ENCODE data around the gene SPCS1. TPM values are rescaled to one million over a fixed set of nuclear protein-coding genes. Genes with fewer than 3 reads are reported as not detected.

SPCS1 gene
- polyA plus RNA-seq, 1 of the 3 experiments (the other 2 are of a cell fraction) = 191 TPM

DNA sequence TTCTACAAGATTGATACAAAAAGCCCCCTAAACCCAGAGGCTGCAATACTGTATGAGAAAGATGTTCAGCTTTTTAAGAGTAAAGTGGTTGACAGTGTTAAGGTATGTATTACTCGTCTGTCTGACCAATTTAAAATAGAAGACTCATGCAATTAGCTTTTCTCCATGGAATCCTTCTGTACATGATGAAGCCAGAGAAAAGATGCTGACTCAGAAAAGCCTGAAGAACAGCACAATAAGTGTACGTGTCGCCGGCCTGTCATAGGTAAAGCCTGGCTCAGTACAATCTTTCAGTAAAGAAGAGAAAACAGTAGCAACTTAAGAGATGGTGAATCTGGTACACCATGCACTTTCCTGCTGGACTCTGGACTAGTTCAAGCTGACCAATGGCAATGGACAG lies 48.5 kb downstream of the SPCS1 start:
- Histone ChIP-seq H3K27me3 (ENCODE audit: insufficient read depth) (no peaks in the 10 kb centered on the region), H3K27ac (ENCODE audit: low read depth in 2 of 2, low read length in 1 of 2) (no peak overlapping the region), H3K9ac (no peak overlapping the region), H2AFZ (ENCODE audit: low read depth) (no peak overlapping the region), H3K9me3 (no peaks in the 10 kb centered on the region), H3K36me3 (replicated peaks in 1 of 2; ENCODE audit: control insufficient read depth in 1 of 2, insufficient read depth in 2 of 2, low read length in 1 of 2) (peaks cover 22 to 57% of the 10 kb centered on the region in 2 experiments), H3K9me2 (no peaks in the 10 kb centered on the region), H3K4me3 (ENCODE audit: low read depth in 2 of 2, low read length in 1 of 2) (no peak overlapping the region), H3K4me1 (ENCODE audit: control insufficient read depth in 1 of 2, insufficient read depth in 2 of 2, low read depth in 1 of 2, low read length in 1 of 2) (no peaks in the 10 kb centered on the region), H3K79me2 (ENCODE audit: insufficient read depth) (0 out of 2 replicates have a peak, but pooled peaks cover 2% of the 10 kb centered on the region), H3F3A (replicated peaks; ENCODE audit: insufficient read depth) (no peaks in the 10 kb centered on the region), H4K20me1 (ENCODE audit: insufficient read depth) (no peaks in the 10 kb centered on the region), H3K4me2 (no peak overlapping the region)
- ChIA-PET CTCF (interaction anchor here (2.4 kb wide), 1 partner anchor 12 kb away, joined by 6 read pairs; no protein-coding TSS in a partner anchor), POLR2A (no interaction called here)
- WGBS (ENCODE audit: low lambda C conversion rate) = 96% methylated on average over 4 of the region's 4 CpGs
- DNase-seq = no peak
- TF ChIP-seq, protein P1, sequence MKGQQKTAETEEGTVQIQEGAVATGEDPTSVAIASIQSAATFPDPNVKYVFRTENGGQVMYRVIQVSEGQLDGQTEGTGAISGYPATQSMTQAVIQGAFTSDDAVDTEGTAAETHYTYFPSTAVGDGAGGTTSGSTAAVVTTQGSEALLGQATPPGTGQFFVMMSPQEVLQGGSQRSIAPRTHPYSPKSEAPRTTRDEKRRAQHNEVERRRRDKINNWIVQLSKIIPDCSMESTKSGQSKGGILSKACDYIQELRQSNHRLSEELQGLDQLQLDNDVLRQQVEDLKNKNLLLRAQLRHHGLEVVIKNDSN (IDR thresholded peaks at IDR 0.05; ENCODE audit: borderline replicate concordance, low read depth) = no peak
- TF ChIP-seq JUND (IDR thresholded peaks at IDR 0.05) = no peak
- no peak for TF ChIP-seq NFIC (IDR thresholded peaks at IDR 0.05; ENCODE audit: borderline replicate concordance)
- TF ChIP-seq RFX5 (IDR thresholded peaks at IDR 0.05; ENCODE audit: low read length) = no peak
- no peak for TF ChIP-seq TEAD4 (IDR thresholded peaks at IDR 0.05; ENCODE audit: borderline replicate concordance, insufficient read depth)
- TF ChIP-seq MXI1 (IDR thresholded peaks at IDR 0.05; ENCODE audit: low read depth, low read length) = no peak
- TF ChIP-seq EP300 (IDR thresholded peaks at IDR 0.05; ENCODE audit: borderline replicate concordance in 1 of 2, low read depth in 1 of 2, low read length in 1 of 2) = no peak
- TF ChIP-seq, protein P2, sequence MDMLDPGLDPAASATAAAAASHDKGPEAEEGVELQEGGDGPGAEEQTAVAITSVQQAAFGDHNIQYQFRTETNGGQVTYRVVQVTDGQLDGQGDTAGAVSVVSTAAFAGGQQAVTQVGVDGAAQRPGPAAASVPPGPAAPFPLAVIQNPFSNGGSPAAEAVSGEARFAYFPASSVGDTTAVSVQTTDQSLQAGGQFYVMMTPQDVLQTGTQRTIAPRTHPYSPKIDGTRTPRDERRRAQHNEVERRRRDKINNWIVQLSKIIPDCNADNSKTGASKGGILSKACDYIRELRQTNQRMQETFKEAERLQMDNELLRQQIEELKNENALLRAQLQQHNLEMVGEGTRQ (IDR thresholded peaks at IDR 0.05; ENCODE audit: borderline replicate concordance, low read depth, low read length) = no peak
- TF ChIP-seq TAF1 (IDR thresholded peaks at IDR 0.05; ENCODE audit: borderline replicate concordance, low read depth, low read length) = no peak
- TF ChIP-seq, protein P3, sequence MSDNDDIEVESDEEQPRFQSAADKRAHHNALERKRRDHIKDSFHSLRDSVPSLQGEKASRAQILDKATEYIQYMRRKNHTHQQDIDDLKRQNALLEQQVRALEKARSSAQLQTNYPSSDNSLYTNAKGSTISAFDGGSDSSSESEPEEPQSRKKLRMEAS (IDR thresholded peaks at IDR 0.05; ENCODE audit: low read depth) = no peak
- TF ChIP-seq, protein P4, sequence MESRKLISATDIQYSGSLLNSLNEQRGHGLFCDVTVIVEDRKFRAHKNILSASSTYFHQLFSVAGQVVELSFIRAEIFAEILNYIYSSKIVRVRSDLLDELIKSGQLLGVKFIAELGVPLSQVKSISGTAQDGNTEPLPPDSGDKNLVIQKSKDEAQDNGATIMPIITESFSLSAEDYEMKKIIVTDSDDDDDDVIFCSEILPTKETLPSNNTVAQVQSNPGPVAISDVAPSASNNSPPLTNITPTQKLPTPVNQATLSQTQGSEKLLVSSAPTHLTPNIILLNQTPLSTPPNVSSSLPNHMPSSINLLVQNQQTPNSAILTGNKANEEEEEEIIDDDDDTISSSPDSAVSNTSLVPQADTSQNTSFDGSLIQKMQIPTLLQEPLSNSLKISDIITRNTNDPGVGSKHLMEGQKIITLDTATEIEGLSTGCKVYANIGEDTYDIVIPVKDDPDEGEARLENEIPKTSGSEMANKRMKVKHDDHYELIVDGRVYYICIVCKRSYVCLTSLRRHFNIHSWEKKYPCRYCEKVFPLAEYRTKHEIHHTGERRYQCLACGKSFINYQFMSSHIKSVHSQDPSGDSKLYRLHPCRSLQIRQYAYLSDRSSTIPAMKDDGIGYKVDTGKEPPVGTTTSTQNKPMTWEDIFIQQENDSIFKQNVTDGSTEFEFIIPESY (IDR thresholded peaks at IDR 0.05; ENCODE audit: borderline replicate concordance, low read depth) = no peak
- TF ChIP-seq ELF1 (IDR thresholded peaks at IDR 0.05) = no peak
- TF ChIP-seq, protein P5, sequence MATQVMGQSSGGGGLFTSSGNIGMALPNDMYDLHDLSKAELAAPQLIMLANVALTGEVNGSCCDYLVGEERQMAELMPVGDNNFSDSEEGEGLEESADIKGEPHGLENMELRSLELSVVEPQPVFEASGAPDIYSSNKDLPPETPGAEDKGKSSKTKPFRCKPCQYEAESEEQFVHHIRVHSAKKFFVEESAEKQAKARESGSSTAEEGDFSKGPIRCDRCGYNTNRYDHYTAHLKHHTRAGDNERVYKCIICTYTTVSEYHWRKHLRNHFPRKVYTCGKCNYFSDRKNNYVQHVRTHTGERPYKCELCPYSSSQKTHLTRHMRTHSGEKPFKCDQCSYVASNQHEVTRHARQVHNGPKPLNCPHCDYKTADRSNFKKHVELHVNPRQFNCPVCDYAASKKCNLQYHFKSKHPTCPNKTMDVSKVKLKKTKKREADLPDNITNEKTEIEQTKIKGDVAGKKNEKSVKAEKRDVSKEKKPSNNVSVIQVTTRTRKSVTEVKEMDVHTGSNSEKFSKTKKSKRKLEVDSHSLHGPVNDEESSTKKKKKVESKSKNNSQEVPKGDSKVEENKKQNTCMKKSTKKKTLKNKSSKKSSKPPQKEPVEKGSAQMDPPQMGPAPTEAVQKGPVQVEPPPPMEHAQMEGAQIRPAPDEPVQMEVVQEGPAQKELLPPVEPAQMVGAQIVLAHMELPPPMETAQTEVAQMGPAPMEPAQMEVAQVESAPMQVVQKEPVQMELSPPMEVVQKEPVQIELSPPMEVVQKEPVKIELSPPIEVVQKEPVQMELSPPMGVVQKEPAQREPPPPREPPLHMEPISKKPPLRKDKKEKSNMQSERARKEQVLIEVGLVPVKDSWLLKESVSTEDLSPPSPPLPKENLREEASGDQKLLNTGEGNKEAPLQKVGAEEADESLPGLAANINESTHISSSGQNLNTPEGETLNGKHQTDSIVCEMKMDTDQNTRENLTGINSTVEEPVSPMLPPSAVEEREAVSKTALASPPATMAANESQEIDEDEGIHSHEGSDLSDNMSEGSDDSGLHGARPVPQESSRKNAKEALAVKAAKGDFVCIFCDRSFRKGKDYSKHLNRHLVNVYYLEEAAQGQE (IDR thresholded peaks at IDR 0.05; ENCODE audit: low read depth, low read length) = no peak
- TF ChIP-seq NRF1 (IDR thresholded peaks at IDR 0.05; ENCODE audit: low read depth, low read length) = no peak
- TF ChIP-seq RAD21 (IDR thresholded peaks at IDR 0.05; ENCODE audit: low read length) = no peak
- TF ChIP-seq, protein P6, sequence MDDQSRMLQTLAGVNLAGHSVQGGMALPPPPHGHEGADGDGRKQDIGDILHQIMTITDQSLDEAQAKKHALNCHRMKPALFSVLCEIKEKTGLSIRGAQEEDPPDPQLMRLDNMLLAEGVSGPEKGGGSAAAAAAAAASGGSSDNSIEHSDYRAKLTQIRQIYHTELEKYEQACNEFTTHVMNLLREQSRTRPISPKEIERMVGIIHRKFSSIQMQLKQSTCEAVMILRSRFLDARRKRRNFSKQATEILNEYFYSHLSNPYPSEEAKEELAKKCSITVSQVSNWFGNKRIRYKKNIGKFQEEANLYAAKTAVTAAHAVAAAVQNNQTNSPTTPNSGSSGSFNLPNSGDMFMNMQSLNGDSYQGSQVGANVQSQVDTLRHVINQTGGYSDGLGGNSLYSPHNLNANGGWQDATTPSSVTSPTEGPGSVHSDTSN (IDR thresholded peaks at IDR 0.05) = no peak
- no peak for TF ChIP-seq RXRA (IDR thresholded peaks at IDR 0.05; ENCODE audit: borderline replicate concordance, low read depth)
- TF ChIP-seq YY1 (IDR thresholded peaks at IDR 0.05; ENCODE audit: low read depth) = no peak
- TF ChIP-seq EZH2phosphoT487 (IDR thresholded peaks at IDR 0.05; ENCODE audit: borderline replicate concordance, low read depth) = no peak
- no peak for TF ChIP-seq MEF2A (IDR thresholded peaks at IDR 0.05; ENCODE audit: borderline replicate concordance, low read depth)
